Measurements from ENCODE around the gene AKR7A2. TPM values are rescaled to one million over a fixed set of nuclear protein-coding genes. Genes with fewer than 3 reads are reported as not detected.

AKR7A2 gene
- total and polyA plus RNA-seq, 9 of the 15 experiments (the other 6 are each of a cell fraction or from before 2014, with no cell fraction given) = 2.0 to 78.4 (median 49.4) TPM

DNA sequence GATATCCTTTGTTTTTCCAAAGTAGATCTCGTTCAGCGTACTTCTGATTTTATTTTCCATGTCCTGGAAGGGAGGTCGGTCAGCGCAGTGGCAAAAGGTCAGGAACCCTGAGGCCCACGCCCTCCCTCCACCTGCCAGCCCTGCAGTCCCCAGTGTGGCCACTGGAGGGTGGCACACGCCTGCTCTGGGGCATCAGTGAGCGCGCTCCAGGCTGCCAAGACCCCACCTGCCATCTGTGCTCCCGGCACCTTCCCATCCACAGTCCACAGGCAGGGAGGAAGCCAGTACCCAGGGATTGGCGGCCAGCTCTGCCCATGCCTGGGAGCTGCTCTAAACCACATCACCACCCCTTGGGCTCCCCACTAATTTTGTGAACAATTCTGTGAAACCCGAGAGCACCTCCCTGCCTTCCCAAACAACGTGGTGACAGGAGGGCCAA, 32.4 kb upstream of the AKR7A2 start (continued):
- TF ChIP-seq ZNF165 (CRISPR knock-in tag; IDR thresholded peaks at IDR 0.05; ENCODE audit: borderline replicate concordance) = no peak
- TF ChIP-seq, protein P1, sequence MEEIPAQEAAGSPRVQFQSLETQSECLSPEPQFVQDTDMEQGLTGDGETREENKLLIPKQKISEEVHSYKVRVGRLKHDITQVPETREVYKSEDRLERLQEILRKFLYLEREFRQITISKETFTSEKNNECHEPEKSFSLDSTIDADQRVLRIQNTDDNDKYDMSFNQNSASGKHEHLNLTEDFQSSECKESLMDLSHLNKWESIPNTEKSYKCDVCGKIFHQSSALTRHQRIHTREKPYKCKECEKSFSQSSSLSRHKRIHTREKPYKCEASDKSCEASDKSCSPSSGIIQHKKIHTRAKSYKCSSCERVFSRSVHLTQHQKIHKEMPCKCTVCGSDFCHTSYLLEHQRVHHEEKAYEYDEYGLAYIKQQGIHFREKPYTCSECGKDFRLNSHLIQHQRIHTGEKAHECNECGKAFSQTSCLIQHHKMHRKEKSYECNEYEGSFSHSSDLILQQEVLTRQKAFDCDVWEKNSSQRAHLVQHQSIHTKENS (CRISPR knock-in tag; IDR thresholded peaks at IDR 0.05) = no peak
- TF ChIP-seq, protein P2, sequence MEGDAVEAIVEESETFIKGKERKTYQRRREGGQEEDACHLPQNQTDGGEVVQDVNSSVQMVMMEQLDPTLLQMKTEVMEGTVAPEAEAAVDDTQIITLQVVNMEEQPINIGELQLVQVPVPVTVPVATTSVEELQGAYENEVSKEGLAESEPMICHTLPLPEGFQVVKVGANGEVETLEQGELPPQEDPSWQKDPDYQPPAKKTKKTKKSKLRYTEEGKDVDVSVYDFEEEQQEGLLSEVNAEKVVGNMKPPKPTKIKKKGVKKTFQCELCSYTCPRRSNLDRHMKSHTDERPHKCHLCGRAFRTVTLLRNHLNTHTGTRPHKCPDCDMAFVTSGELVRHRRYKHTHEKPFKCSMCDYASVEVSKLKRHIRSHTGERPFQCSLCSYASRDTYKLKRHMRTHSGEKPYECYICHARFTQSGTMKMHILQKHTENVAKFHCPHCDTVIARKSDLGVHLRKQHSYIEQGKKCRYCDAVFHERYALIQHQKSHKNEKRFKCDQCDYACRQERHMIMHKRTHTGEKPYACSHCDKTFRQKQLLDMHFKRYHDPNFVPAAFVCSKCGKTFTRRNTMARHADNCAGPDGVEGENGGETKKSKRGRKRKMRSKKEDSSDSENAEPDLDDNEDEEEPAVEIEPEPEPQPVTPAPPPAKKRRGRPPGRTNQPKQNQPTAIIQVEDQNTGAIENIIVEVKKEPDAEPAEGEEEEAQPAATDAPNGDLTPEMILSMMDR (IDR thresholded peaks at IDR 0.05 in 2 of 3, conservative IDR thresholded peaks at IDR 0.05 in 1 of 3; ENCODE audit: insufficient read depth in 2 of 3, low read depth in 1 of 3, low read length in 3 of 3) = peak; percentile 84 to 91 (median 90)
- TF ChIP-seq LCOR (CRISPR knock-in tag; IDR thresholded peaks at IDR 0.05) = no peak
- TF ChIP-seq ZNF274 (IDR thresholded peaks at IDR 0.05; ENCODE audit: borderline replicate concordance, low read depth, low read length) = no peak
- TF ChIP-seq, protein P3, sequence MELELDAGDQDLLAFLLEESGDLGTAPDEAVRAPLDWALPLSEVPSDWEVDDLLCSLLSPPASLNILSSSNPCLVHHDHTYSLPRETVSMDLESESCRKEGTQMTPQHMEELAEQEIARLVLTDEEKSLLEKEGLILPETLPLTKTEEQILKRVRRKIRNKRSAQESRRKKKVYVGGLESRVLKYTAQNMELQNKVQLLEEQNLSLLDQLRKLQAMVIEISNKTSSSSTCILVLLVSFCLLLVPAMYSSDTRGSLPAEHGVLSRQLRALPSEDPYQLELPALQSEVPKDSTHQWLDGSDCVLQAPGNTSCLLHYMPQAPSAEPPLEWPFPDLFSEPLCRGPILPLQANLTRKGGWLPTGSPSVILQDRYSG (tag; conservative IDR thresholded peaks at IDR 0.05; ENCODE audit: low read depth) = no peak
- TF ChIP-seq, protein P4, sequence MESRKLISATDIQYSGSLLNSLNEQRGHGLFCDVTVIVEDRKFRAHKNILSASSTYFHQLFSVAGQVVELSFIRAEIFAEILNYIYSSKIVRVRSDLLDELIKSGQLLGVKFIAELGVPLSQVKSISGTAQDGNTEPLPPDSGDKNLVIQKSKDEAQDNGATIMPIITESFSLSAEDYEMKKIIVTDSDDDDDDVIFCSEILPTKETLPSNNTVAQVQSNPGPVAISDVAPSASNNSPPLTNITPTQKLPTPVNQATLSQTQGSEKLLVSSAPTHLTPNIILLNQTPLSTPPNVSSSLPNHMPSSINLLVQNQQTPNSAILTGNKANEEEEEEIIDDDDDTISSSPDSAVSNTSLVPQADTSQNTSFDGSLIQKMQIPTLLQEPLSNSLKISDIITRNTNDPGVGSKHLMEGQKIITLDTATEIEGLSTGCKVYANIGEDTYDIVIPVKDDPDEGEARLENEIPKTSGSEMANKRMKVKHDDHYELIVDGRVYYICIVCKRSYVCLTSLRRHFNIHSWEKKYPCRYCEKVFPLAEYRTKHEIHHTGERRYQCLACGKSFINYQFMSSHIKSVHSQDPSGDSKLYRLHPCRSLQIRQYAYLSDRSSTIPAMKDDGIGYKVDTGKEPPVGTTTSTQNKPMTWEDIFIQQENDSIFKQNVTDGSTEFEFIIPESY (CRISPR knock-in tag; IDR thresholded peaks at IDR 0.05) = 0 out of 2 replicates have a peak, but pooled peaks have one; percentile 42
- TF ChIP-seq GTF2E2 (tag; IDR thresholded peaks at IDR 0.05) = no peak
- TF ChIP-seq MECOM (CRISPR knock-in tag; IDR thresholded peaks at IDR 0.05) = no peak
- no peak for TF ChIP-seq ATF7 (IDR thresholded peaks at IDR 0.05)
- TF ChIP-seq ZNF146 (CRISPR knock-in tag; IDR thresholded peaks at IDR 0.05; ENCODE audit: unreplicated experiment) = peak; percentile 2
- TF ChIP-seq SRSF7 (optimal IDR thresholded peaks at IDR 0.05; ENCODE audit: low read depth, low read length) = no peak
- TF ChIP-seq CHD4 (IDR thresholded peaks at IDR 0.05; ENCODE audit: insufficient read depth, insufficient replicate concordance, low read depth, low read length, poor library complexity, severe bottlenecking) = no peak
- TF ChIP-seq, protein P5, sequence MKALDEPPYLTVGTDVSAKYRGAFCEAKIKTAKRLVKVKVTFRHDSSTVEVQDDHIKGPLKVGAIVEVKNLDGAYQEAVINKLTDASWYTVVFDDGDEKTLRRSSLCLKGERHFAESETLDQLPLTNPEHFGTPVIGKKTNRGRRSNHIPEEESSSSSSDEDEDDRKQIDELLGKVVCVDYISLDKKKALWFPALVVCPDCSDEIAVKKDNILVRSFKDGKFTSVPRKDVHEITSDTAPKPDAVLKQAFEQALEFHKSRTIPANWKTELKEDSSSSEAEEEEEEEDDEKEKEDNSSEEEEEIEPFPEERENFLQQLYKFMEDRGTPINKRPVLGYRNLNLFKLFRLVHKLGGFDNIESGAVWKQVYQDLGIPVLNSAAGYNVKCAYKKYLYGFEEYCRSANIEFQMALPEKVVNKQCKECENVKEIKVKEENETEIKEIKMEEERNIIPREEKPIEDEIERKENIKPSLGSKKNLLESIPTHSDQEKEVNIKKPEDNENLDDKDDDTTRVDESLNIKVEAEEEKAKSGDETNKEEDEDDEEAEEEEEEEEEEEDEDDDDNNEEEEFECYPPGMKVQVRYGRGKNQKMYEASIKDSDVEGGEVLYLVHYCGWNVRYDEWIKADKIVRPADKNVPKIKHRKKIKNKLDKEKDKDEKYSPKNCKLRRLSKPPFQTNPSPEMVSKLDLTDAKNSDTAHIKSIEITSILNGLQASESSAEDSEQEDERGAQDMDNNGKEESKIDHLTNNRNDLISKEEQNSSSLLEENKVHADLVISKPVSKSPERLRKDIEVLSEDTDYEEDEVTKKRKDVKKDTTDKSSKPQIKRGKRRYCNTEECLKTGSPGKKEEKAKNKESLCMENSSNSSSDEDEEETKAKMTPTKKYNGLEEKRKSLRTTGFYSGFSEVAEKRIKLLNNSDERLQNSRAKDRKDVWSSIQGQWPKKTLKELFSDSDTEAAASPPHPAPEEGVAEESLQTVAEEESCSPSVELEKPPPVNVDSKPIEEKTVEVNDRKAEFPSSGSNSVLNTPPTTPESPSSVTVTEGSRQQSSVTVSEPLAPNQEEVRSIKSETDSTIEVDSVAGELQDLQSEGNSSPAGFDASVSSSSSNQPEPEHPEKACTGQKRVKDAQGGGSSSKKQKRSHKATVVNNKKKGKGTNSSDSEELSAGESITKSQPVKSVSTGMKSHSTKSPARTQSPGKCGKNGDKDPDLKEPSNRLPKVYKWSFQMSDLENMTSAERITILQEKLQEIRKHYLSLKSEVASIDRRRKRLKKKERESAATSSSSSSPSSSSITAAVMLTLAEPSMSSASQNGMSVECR (CRISPR knock-in tag; IDR thresholded peaks at IDR 0.05) = 0 out of 2 replicates have a peak, but pooled peaks have one; percentile 32
- TF ChIP-seq NR2F6 (CRISPR knock-in tag; IDR thresholded peaks at IDR 0.05) = no peak

Measured in K562 (cell line).